BJ (cell line): ENCODE data around the gene OR4D1. TPM values are rescaled to one million over a fixed set of nuclear protein-coding genes. Genes with fewer than 3 reads are reported as not detected.

ENCODE experiments used
- CTCF ChIA-PET: fragments of 350-600 bp; formaldehyde crosslinking; extraction: SDS; loops from one replicate; lab custom pipeline; 2021; ENCODE audit warnings: antibody characterized with exemption, inconsistent platforms; lab: Yijun Ruan, JAX
- POLR2A ChIA-PET: fragments of 300-600 bp; sonication (Branson Sonifier 250); formaldehyde crosslinking; extraction: SDS; loops from one replicate; lab custom pipeline; 2021; ENCODE audit warnings: antibody characterized with exemption; lab: Charles Lee
- DNase-seq: peaks from one replicate; pipeline ENCODE4 v3.0.0-alpha.2; 2011; ENCODE audit warnings: low read depth
- H3K27me3 ChIP-seq: 2 replicates; pipeline ENCODE4 v1.6.0; 2011; ENCODE audit warnings: low read length; ENCODE audit not compliant: control insufficient read depth, insufficient read depth
- H3K36me3 ChIP-seq: 2 replicates; pipeline ENCODE4 v1.5.1; 2011; ENCODE audit warnings: low read length; ENCODE audit not compliant: control insufficient read depth, insufficient read depth
- H3K4me3 ChIP-seq: 2 replicates; pipeline ENCODE4 v1.5.1; 2011; ENCODE audit warnings: low read depth, mild to moderate bottlenecking, control low read depth, low read length
- CTCF ChIP-seq: IDR thresholded peaks from 2 replicates; pipeline ENCODE4 v1.5.1; 2011; ENCODE audit warnings: low read depth, mild to moderate bottlenecking, control low read depth, inconsistent platforms, low read length, moderate library complexity; ENCODE audit not compliant: insufficient read depth
- polyA plus RNA-seq: library from polyadenylated mRNA; depleted of rRNA; stranded (reverse); fragments of >200 nt; gene quantifications from 2 replicates; pipeline ENCODE4 v1.2.3, GENCODE V29; 2011

The OR4D1 gene
- polyA plus RNA-seq, 1 experiment = not detected

GRCh38 chr17:58184986-58185761 is 37.0 kb downstream of the OR4D1 start:
- Histone ChIP-seq H3K4me3 (no peak overlapping the region), H3K36me3 (no peaks in the 10 kb centered on the region), H3K27me3 (peaks cover 5% of the 10 kb centered on the region)
- DNase-seq = no peak
- CTCF ChIA-PET = no interaction called here
- POLR2A ChIA-PET = no interaction called here
- no peak for TF ChIP-seq CTCF

- CTCF ChIA-PET = no interaction called here
- no peak overlapping the region for H3K4me3 ChIP-seq
- H3K36me3 ChIP-seq = no peaks in the 10 kb centered on the region
- no peak for DNase-seq
- POLR2A ChIA-PET = no interaction called here
- H3K27me3 ChIP-seq = peaks cover 5% of the 10 kb centered on the region
- no peak for TF ChIP-seq CTCF
Measured at GRCh38 chr17:58186591-58186990, 38.4 kb downstream of the OR4D1 start.

DNA sequence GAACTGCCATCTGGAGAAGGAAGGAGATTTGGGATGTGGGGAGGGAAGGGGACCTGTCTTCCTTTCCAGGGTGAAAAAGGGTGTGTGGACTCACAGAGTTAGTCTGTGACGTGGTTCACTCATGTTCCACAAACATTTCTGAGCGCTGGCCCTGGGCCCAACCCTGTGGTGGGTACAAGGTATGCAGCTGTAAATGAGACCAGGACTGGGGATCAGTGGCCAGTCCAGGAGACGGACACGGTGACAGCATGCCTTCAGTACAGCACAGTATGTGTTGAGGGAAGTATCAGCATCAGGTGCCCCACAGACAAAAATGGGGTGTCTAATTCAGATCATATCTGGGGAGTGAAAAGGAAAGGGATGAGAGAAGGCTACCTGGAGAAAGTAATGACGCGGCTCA is 38.9 kb downstream of the OR4D1 start:
- Histone ChIP-seq H3K4me3 (no peak overlapping the region), H3K27me3 (peaks cover 5% of the 10 kb centered on the region), H3K36me3 (no peaks in the 10 kb centered on the region)
- no peak for DNase-seq
- POLR2A ChIA-PET = no interaction called here
- TF ChIP-seq CTCF = no peak
- CTCF ChIA-PET = no interaction called here

GRCh38 chr17:58187675-58188074 is 39.5 kb downstream of the OR4D1 start:
- ChIA-PET POLR2A (no interaction called here), CTCF (interaction anchor here (1.1 kb wide), 1 partner anchor 12 kb away, joined by 3 read pairs; no protein-coding TSS in a partner anchor)
- no peak overlapping the region for H3K4me3 ChIP-seq
- TF ChIP-seq CTCF = no peak
- no peak for DNase-seq
- no peaks in the 10 kb centered on the region for H3K36me3 ChIP-seq
- H3K27me3 ChIP-seq = peaks cover 5% of the 10 kb centered on the region

DNA sequence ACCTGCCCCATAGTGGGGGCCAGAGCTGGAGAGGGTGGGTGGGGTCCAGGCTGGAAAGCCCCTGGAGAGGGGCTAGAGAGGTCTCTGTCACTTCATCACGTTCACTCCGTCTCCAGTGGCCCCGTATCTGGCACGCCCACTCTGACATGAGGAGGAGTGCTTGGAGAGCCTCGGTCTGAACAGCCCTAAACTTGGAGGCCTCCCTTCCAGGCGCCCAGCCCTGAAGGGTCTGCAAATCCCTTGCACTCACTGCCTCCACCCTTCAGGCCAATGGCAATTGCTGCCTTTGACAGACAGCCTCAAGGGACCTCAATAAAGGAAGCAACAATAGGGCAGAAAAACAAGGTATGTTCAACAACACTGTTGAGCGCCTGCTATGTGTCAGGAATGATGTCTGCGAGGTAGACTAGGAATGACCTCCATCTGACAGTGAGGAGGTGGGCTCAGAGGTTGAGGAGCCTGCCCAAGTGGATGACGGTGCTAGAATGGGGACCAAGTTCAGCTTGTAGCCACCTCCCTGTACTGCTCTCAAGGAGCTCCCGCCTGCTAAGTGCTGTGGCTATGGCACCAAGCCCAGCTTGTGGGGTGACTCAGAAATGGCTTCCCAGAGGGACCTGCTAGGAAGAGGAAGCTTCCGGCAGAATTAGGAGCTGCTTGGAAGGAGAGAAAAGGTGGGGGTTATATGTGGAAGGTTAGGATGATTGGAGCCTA is 41.4 kb downstream of the OR4D1 start:
- TF ChIP-seq CTCF = no peak
- no peak overlapping the region for H3K4me3 ChIP-seq
- POLR2A ChIA-PET = no interaction called here
- H3K36me3 ChIP-seq = no peaks in the 10 kb centered on the region
- DNase-seq = peak; percentile 26
- H3K27me3 ChIP-seq = peaks cover 5% of the 10 kb centered on the region
- CTCF ChIA-PET = interaction anchor here (1.0 to 2.5 kb wide), 4 partner anchors 10 to 946 kb away, joined by 3 to 19 read pairs (median 3); no protein-coding TSS in a partner anchor
